ENCODE results near the gene ZSWIM7.

Gene ZSWIM7, protein sequence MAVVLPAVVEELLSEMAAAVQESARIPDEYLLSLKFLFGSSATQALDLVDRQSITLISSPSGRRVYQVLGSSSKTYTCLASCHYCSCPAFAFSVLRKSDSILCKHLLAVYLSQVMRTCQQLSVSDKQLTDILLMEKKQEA

DNA sequence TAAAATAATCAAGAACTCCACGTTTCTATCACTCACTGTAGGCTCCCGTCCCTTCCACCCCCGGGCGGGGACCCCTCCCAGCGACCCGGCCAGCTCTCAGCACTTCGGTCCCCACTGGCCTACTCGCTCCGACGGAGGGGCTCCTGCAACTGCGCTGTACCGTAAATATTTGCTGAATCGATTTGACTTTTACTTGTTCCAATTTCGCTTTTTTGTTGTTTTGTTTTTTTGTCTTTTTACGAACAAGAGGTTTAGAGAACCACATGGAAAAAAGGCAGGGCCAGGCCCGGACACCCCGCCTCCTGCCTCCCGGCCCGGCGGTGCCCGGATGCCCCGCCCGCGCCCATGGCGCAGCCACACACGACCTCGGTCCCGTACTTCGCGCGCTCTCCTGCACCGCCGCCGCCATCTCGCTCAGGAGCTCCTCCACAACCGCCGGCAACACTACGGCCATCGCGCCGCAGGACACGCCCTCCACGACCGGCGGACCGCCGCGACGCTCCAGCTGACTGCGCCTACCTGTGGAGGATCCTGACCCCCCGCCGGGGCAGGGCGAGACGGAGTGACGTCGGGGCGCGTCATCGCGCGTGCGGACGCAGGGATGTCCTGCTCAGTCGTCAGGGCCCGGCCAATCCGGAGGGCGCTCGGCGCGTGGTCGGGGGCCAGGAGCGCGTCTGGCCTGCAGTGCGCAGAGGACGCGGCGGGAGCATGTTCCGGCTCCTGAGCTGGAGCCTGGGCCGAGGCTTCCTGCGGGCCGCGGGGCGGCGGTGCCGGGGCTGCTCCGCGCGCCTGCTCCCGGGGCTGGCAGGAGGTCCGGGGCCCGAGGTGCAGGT lies at the start of gene ZSWIM7, which contains the start of gene TTC19:
ZSWIM7 (minus strand) TSS at position 564 of the 833 bp plus-strand sequence; CDS start at position 454, 110 bp downstream.
TTC19 (plus strand) TSS at position 684 of the 833 bp plus-strand sequence; CDS start at position 709, 25 bp downstream.
- DNase-seq (ENCODE audit: low spot score) = peak; percentile 95

DNA sequence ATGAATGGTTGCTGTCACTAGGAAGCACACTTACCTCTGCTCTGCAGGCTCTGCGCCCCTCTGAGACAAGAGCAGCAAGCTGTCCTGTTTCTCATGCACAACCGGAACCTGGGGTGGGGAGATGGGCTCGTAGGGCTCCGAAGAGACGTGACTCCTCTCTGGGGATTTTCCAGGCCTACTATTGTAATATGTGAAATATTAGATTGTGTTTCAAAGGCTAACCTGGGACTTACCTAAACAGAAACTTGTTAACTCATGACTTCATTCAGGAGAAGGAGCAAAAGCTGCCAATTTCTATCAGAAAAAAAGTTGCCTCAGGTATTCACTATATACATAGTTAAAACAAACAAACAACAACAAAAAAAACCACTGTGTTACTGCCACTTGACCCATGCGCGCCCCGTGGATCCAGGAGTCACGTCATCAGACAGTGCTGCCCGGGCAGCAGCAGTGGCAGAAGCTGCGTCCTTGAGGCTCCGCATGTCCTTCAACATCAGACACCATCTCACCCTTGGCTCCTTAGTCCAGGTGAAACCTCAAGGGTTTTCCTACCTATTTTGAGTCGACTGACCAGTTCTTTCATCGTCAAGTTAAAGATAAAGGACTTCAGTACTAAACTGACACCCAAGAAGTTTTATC lies 49.4 kb upstream of the ZSWIM7 start:
- no peak for DNase-seq (ENCODE audit: low spot score)

DNA sequence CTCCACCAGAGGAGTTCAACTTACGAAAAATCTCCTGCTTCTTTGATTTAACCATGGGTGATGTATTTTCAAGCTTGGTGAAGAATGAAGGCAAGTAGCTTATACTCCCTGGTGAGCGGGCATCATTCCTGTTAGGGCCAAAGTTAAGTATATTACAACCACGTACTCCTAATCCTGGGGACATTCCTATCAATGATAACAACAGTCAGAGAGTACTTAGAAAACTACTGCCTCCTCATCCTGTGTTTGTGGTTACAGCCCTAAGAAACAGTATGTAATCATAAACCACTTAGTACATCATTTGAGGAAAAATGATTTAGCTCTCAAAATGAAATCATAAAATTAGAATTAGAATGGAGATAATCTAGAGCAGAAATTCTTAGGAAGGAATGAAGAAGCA lies 47.5 kb upstream of the ZSWIM7 start:
- no peak for DNase-seq (ENCODE audit: low spot score)

DNA sequence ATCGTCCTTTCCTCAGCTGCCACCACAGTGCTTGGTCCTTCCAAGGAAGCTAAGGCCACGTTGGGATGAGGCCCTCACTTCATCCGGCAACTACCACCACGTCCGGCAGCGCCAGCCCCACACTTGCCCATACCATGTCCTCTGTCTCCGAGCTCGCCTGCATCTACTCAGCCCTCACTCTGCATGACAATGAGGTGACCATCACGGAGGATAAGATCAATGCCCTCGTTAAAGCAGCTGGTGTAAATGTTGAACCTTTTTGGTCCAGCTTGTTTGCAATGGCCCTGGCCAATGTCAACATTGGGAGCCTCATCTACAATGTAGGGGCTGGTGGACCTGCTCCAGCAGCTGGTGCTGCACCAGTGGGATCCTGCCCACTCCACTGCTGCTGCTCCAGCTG lies 45.0 kb upstream of the ZSWIM7 start:
- DNase-seq (ENCODE audit: low spot score) = no peak

DNA sequence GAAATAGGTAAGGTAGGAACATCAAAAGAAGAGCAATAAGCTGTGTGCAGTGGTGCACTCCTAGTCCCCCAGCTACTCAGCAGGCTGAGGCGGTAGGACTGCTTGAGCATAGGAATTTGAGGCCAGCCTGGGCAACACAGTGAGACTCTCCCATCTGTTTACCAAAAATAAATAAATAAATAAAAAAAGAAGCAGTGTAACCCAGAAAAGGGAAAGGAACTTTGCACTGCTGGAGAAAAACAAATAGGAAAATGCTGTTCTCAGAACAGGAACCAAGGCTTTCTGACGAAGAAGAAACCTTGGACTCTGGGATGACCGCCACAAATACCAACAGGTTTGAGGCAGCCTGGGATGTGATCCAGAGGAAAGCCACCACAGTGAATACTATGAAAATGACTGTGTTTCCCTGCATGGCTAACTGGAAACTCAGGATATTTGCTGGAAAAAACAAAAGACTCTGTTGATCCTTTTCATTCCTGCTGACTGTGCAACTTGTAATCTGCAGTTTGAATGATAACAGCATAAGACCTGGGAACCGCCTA lies 41.3 kb upstream of the ZSWIM7 start:
- no peak for DNase-seq (ENCODE audit: low spot score)

DNA sequence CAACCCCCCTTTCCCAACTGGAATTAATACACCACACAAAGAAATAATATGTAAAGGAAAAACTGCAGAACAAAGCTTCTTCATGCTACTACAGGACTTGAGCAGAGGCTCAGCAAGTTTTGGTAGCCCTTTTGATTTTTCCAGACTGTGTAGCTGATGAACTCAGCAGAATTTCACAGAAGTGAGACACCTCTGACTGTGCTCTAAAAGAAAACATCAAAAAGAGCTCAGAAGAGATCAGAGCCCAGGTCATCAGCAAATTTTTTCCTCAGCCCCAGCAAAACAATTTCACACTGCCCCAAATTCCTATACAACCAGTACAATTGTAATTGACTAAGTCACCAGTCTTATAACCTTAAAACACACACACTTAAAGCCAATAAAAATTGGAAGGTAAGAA lies 38.1 kb upstream of the ZSWIM7 start:
- DNase-seq (ENCODE audit: low spot score) = no peak

DNA sequence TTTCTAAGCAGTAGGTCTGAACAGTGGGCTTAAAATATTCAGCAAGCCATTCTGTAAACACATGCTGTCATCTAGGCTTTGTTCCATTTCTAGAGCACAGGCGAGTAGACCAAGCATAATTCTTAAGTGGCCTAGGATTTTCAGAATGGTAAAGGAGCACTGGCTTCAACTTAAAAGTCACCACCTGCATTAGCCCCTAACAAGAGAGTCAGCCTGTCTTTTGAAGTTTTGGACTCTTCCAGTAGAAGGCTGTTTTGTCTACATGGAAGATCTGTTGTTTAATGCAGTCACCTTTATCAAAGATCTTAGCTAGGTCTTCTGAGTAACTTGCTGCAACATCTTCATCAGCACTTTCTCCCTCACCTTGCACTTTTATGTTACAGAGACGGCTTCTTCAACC lies 36.8 kb upstream of the ZSWIM7 start:
- no peak for DNase-seq (ENCODE audit: low spot score)

DNA sequence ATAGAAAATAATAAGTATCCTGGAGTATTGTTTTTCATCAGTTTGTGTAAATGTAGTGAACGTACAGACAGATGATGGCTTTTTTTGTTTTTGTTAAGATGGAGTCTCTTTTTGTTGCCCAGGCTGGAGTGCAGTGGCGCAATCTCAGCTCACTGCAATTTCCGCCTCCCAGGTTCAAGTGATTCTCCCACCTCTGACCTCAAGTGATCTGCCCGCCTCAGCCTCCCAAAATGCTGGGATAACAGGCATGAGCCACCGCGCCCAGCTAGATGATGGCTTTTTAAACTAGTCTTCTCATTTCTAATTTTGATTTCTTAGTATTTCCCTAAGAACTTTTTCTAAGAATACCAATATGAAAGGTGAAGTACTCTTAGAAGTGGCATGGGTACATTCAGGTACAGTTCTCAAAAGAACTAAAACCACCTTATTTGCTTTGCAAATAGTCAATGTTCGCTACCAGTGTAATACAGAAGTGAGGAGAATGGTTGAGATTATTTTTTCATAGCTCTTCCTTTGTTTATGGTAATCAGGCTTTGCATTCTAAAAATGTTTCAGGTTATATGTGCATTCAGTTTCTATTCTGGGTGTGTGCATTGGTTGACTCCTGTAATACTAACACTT lies 34.3 kb upstream of the ZSWIM7 start:
- DNase-seq (ENCODE audit: low spot score) = no peak

DNA sequence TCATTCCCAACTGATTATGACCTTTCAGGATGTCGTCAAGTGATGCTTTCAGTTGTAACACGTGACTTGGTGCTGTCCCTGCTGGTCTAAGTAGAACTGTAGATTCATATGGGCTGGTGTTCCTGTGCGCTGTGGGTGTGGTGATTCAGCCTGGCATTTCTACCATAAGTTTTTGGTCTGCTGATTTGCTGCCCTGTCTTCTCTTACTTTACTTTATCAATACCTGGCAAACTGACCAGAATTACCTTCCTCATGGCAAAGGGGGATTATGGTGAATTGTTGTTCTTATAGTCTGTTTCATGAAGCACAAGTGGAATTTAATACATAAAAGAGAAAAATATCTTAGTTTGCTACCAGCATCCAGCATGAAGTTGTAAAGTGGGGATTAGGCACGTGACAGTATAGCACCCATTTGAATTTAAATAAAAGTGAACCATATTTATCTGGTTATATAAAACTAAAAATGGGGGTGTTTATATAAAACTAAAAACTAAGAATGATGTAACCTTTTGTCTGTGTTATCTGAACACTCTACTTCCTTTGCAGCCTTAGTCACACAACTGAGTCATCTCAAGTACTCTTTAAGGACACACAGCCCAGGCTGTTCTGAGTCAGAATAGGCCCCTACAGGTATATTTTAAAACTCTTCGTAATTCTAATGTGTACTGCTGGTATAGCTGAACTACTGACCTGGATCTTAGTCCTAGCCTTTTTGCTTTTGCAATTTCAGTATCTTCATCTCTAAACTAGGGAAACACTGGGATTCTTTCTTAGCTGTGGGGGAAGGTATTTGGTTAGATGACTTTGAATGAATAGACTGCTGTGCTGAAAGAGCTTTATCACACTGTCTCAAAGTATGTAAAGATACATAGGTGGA lies 28.4 kb upstream of the ZSWIM7 start:
- peak; percentile 77 for DNase-seq (ENCODE audit: low spot score)

DNA sequence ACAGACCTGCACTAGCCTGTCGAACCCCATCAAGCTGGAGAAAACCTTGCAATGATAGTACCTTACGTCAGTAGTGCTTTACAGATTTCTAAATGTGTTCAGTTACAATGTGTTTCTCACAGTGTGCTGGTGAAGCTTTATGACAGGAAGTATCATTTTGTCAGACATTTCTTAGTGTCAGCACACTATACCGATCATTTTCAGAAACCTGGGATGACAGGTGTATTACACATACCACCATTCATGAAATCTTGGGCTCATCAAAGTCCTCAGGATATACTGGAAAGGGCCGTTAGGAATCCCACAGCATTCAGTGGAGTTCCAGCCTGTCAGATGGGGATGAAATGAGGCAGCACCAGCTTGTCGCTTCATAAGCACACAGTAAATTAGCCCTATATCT lies 27.4 kb upstream of the ZSWIM7 start:
- DNase-seq (ENCODE audit: low spot score) = no peak

DNA sequence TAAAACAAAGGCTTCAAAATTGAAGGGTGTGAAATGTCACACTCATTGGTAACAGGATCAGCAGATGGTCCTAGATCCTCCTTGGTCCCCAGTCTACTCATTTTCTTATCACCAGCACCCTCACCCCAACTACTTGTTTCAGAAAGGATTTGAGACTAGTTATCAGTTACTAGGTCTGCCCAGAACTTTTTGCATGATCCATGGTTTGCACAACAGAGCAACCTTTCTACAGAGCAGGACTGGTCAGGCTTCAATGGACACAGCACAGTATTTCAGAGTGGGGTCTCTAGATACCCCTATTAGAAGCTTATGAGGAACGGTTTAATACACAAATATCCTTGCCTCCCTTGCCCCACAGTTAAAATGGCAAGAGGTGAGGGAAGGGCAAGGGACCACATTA lies 25.7 kb upstream of the ZSWIM7 start:
- DNase-seq (ENCODE audit: low spot score) = no peak

DNA sequence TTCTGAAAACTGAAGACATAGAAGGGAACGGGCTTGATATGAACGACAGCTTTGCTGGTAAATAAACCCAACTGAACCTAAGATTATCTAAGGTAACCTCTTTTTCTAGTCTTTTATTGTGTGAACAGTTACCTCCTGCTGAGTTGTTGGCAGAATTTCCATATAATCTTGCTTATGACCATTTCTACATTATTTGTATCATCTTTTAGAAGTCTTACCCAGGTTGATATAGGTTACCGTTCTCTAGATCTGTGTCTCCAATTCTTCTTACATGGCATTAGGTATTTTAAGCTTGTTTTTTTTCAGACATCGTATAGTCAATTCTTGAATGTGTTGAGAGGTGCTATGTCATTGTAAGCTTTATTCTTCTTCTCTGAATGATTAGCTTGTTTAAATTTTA lies 24.4 kb upstream of the ZSWIM7 start:
- no peak for DNase-seq (ENCODE audit: low spot score)

DNA sequence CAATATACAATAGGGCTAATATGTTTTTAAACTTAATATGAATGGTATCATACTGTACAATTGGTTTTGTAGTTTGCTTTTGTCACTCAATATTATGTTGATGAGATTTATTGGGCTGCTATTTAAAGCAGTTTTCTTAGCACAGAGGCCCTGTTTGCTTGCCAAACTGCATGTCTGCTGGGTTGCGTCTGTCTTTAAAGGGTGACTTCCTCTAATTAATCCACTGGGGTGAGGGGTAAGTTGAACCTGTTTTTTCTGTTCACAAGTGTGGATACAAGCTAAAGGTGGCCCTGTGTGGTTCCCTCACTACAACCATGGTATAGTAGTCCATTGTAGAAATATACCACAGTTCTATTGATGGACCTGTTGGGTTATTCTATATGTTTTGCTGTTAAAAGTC lies 19.8 kb upstream of the ZSWIM7 start:
- DNase-seq (ENCODE audit: low spot score) = no peak

DNA sequence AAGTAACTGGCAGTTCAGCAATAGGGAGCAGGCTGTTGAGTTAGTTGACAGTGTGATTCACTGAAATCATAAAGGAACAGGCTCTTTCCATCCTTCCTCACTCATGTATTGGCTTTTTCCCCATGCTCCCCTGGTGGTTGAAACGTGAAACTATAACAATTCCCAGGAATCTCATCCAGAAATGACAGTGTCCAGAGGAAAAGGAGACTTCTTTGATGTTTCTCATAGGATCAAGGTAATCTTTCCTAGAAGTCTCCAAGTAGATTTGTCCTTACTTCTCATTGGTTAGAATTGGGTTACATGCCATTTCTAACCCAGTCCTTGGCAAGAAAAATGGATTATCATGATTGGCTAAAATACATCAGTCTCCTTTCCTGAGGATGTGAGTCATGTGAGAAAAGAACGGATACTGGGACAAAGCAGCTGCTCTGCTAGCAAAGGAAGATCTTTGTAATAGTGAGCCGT lies 14.5 kb upstream of the ZSWIM7 start:
- no peak for DNase-seq (ENCODE audit: low spot score)

DNA sequence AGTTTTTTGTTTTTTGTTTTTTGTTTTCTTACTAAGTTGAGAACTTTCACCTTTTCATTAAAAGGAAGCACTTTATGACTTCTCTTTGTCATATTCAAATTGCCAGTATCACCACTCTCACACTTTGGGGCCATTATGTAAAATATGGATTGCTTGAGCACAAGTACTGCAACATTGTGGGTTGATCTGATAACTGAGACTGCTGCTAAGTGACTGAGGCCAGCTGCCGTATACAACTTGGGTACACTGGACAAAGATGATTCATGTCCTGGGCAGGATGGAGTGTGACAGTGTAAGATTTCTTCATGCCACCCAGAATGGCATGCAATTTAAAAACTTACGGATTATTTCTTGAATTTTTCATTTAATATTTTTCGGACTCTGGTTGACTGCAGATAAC lies 7.9 kb upstream of the ZSWIM7 start:
- no peak for DNase-seq (ENCODE audit: low spot score)

DNA sequence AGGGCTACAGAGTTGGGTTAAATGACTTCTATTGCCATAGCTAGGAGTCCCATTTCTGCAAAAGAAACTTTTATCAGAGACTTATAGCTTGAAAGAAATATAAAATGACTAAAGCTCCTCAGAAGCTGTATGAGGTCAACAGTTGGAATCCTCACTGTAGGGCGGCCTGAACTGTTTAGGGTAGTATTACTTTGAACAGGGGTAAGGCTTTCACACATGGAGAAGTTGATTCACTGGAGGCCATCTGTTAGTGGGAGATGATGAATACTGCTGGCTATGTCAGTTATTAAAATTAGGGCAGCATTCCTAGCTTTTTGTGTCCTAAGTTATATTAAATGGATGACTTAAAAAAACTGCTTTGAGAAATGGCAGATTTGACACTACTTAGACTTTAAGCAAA lies 6.1 kb upstream of the ZSWIM7 start:
- DNase-seq (ENCODE audit: low spot score) = no peak

DNA sequence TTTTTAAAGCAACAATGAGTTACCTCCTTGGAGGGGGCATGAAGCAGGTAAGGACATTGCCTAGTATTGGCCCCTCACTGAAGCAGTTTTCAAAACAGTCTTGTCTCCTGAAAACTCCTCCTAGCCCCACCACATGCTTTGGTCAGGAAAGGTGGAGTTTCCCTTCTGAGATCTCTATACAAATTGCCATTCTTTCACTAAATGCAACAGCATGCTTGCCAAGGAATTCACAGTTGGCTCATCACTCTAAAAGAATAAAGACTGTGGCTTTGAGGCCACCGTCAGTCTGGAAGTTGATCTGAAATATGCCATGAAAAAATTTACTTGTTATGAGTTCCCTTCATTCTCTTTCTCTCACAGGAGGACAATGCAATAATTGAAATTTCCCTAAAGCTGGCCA lies 4.3 kb upstream of the ZSWIM7 start:
- no peak for DNase-seq (ENCODE audit: low spot score)

DNA sequence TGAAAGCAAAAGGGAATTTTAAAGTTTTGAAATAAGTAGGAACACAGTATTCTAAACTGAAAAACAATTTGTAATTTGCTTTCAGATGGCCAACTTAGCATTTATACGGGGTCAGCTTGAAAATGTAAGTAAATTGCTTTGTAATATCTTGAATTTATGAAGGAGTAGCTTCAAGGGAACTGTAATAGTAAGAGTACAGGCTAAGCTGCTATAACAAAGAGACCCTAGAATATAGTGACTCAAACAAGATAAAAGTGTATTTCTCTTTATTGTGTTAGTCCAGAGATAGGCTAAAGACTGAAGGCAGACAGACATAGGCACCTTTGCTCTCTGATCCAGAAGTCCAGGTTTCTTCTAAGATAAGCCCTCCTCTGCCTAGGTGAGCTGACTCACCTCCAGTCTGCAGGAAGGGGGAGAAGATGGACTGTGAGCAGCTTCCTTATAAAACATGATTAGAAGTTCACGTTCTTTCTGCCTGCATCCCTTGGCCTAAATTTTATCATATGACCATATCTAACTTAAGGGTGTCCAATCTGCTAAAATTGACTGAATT lies 3.3 kb upstream of the ZSWIM7 start:
- no peak for DNase-seq (ENCODE audit: low spot score)

DNA sequence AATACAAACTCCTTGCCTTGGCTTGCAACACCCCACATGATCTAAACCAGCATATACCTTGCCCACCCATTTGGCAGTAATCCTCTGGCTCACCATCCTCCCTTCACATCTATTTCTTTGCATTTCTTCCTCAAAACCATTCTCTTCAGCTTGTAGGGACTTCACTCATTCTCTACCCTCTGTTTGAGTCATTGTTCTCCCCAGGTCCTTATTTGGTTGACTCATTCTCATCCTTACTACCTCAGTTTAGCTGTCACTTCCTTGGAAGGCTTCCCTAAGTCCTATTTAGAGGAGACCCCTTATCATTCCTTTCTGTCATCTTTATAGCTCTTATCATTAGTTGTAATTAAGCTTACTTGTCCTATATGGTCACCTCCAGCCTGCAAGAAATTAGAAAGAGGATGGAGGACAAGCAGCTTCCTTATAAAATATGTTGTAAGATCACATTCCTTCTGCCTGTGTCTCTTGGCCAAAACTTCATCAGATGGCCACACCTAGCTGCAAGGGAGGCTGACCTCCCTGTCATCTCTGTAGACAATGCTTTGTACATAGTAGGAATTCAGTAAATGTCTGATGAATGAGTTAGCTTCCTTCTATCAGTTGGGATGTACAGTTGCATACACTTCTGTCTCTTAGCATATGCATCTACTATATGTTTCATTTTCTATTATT lies 1.9 kb upstream of the ZSWIM7 start:
- no peak for DNase-seq (ENCODE audit: low spot score)

DNA sequence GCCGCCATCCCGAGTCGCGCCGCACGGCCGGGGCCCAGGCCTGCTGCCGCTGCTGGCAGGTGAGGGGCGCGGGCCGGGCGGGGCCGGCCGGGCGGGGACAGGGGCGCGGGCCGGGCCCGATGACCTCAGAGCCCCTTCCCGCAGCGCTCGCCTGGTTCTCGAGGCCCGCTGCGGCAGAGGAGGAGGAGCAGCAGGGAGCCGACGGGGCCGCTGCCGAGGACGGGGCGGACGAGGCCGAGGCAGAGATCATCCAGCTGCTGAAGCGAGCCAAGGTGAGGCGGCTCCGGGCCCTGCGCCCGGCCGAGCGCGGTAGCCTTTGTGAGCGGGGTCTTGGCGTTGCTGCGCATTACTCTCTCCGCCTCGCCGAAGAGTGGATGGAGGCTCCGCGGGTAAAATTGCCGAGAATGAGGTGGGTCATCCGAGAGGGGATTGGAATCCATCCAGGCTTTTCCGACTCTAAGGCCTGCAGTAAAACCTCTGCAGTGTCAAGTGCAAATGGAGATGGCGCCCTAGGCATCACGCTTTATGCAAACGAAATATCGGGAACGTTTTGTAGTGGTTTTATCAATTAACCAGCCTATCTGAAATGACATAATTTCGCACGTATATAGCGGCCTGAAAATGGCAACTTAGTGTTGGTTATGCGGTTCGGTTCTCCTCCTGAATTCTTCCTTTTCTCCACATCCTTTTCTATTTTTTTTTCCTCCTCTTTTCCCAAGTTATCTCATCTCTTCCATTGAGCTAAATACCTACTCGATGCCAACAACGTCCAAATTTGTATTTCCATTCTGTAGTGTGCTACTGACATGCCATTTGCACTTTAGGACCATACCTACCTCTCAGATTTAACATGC lies 697 bp upstream of the ZSWIM7 start:
- no peak for DNase-seq (ENCODE audit: low spot score)

Data from COLO829 (cell line).